Adrenal gland (tissue), 5 donors: ENCODE measurements around the gene MICB.

Experiments used
- POLR2A ChIP-seq, 2 donors: fragments of 450-650 bp; IDR thresholded peaks; one replicate each; pipeline ENCODE4 v1.6.1; 2017; ENCODE audit warnings: antibody characterized with exemption in 2 of 2, mild to moderate bottlenecking in 2 of 2, moderate library complexity in 1 of 2
- TF ChIP-seq, protein P1 (sequence below), 6 experiments: fragments of 450-650 bp in 4 of 6; fragments of 200-600 bp in 2 of 6; sonication (generic) in 1 of 6; IDR thresholded peaks; 1 replicate in 5 of 6; 2 replicates in 1 of 6; pipeline versions ENCODE4 v1.5.1 to v1.8.0; 2016 to 2021; ENCODE audit warnings: antibody characterized with exemption in 6 of 6, mild to moderate bottlenecking in 2 of 6, moderate library complexity in 1 of 6
- donor health status: DM: no; HTN: no; CAD: no.

DNA sequence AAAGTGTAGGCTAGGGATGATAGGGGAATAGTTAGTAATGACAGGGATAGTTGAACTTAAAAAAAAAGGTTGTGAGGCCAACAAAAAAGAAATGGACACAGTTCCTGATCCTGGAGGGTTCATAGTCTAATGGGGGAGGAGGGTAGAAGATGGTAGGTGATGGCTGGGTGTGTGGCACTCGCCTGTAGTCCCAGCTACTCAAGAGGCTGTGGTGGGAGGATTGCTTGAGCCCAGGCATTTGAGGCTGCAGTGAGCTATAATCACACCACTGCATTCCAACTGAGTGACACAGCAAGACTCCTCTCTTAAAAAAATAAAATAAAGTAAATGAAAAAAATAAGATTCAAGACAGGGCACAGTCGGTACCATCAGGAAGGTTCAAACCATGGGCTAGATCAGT, 2.4 kb upstream of the MICB start:
- TF ChIP-seq, protein P1, sequence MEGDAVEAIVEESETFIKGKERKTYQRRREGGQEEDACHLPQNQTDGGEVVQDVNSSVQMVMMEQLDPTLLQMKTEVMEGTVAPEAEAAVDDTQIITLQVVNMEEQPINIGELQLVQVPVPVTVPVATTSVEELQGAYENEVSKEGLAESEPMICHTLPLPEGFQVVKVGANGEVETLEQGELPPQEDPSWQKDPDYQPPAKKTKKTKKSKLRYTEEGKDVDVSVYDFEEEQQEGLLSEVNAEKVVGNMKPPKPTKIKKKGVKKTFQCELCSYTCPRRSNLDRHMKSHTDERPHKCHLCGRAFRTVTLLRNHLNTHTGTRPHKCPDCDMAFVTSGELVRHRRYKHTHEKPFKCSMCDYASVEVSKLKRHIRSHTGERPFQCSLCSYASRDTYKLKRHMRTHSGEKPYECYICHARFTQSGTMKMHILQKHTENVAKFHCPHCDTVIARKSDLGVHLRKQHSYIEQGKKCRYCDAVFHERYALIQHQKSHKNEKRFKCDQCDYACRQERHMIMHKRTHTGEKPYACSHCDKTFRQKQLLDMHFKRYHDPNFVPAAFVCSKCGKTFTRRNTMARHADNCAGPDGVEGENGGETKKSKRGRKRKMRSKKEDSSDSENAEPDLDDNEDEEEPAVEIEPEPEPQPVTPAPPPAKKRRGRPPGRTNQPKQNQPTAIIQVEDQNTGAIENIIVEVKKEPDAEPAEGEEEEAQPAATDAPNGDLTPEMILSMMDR (IDR thresholded peaks at IDR 0.05) = no peak
- no peak for TF ChIP-seq POLR2A (IDR thresholded peaks at IDR 0.05)
